Trophoblast cell (in vitro differentiated cells and primary cell): ENCODE measurements around the gene ZNF414.

ENCODE experiments used
- DNase-seq, 2 donors: peaks; one replicate each; pipeline ENCODE4 v3.0.0-alpha.2; 2016
- H2AFZ ChIP-seq: 2 replicates; pipeline ENCODE4 v1.6.1; 2013; ENCODE audit warnings: low read length, moderate library complexity, mild to moderate bottlenecking; ENCODE audit not compliant: insufficient read depth, poor library complexity
- H2AK5ac ChIP-seq: 2 replicates; pipeline ENCODE4 v1.6.1; 2013; ENCODE audit warnings: mild to moderate bottlenecking, low read length
- H2BK120ac ChIP-seq: 2 replicates; pipeline ENCODE4 v1.6.1; 2013; ENCODE audit warnings: low read length, mild to moderate bottlenecking, moderate library complexity; ENCODE audit not compliant: insufficient read depth, poor library complexity
- H2BK12ac ChIP-seq: 2 replicates; pipeline ENCODE4 v1.6.1; 2013; ENCODE audit warnings: mild to moderate bottlenecking, low read length, moderate library complexity
- H2BK5ac ChIP-seq: 2 replicates; pipeline ENCODE4 v1.6.1; 2013; ENCODE audit warnings: low read length, low read depth, moderate library complexity, mild to moderate bottlenecking; ENCODE audit not compliant: poor library complexity
- H3K14ac ChIP-seq: 2 replicates; pipeline ENCODE4 v1.6.1; 2013; ENCODE audit warnings: mild to moderate bottlenecking, low read length
- H3K18ac ChIP-seq: 2 replicates; pipeline ENCODE4 v1.6.1; 2013; ENCODE audit warnings: mild to moderate bottlenecking, low read length
- H3K23ac ChIP-seq: 2 replicates; pipeline ENCODE4 v1.6.1; 2013; ENCODE audit warnings: low read length
- H3K27ac ChIP-seq: 2 replicates; pipeline ENCODE4 v1.5.1; 2013; ENCODE audit warnings: low read depth, mild to moderate bottlenecking, inconsistent platforms, low read length, moderate library complexity
- H3K27me3 ChIP-seq: 2 replicates; pipeline ENCODE4 v1.6.1; 2013; ENCODE audit warnings: inconsistent platforms, mild to moderate bottlenecking, low read length, moderate library complexity; ENCODE audit not compliant: insufficient read depth
- H3K36me3 ChIP-seq, 2 experiments: 1 replicate in 1 of 2; 2 replicates in 1 of 2; pipeline ENCODE4 v1.6.1; 2013; ENCODE audit warnings: low read length in 2 of 2, mild to moderate bottlenecking in 2 of 2, moderate library complexity in 1 of 2; ENCODE audit not compliant: insufficient read depth in 2 of 2, control insufficient read depth in 1 of 2
- H3K4ac ChIP-seq: 2 replicates; pipeline ENCODE4 v1.6.1; 2013; ENCODE audit warnings: low read depth, mild to moderate bottlenecking, low read length, moderate library complexity
- H3K4me1 ChIP-seq, 2 experiments: 1 replicate in 1 of 2; 2 replicates in 1 of 2; pipeline ENCODE4 v1.6.1; 2013; ENCODE audit warnings: low read length in 2 of 2, mild to moderate bottlenecking in 2 of 2, moderate library complexity in 1 of 2; ENCODE audit not compliant: insufficient read depth in 2 of 2, control insufficient read depth in 1 of 2
- H3K4me2 ChIP-seq: 2 replicates; pipeline ENCODE4 v1.6.1; 2013; ENCODE audit warnings: inconsistent platforms, mild to moderate bottlenecking, low read length, moderate library complexity
- H3K4me3 ChIP-seq: 2 replicates; pipeline ENCODE4 v1.5.1; 2013; ENCODE audit warnings: mild to moderate bottlenecking, low read depth, low read length, inconsistent platforms
- H3K79me1 ChIP-seq: one replicate; pipeline ENCODE4 v1.6.1; 2013; ENCODE audit warnings: low read length
- H3K79me2 ChIP-seq: 2 replicates; pipeline ENCODE4 v1.6.1; 2013; ENCODE audit warnings: low read length, mild to moderate bottlenecking; ENCODE audit not compliant: control insufficient read depth, insufficient read depth, poor library complexity
- H3K9ac ChIP-seq: 2 replicates; pipeline ENCODE4 v1.6.1; 2013; ENCODE audit warnings: mild to moderate bottlenecking, low read length
- H3K9me3 ChIP-seq: 2 replicates; pipeline ENCODE4 v1.6.1; 2013; ENCODE audit warnings: low read depth, mild to moderate bottlenecking, control low read depth, inconsistent platforms, low read length; ENCODE audit not compliant: insufficient read depth
- H4K12ac ChIP-seq: 2 replicates; pipeline ENCODE4 v1.6.1; 2013; ENCODE audit warnings: low read depth, mild to moderate bottlenecking, low read length, moderate library complexity
- H4K8ac ChIP-seq: 2 replicates; pipeline ENCODE4 v1.6.1; 2013; ENCODE audit warnings: low read depth, mild to moderate bottlenecking, low read length, moderate library complexity
- H4K91ac ChIP-seq: one replicate; pipeline ENCODE4 v1.6.1; 2013; ENCODE audit warnings: low read depth, mild to moderate bottlenecking, low read length, moderate library complexity
- WGBS: extraction: QIAGEN DNeasy Blood & Tissue Kit; methylation state at CpG from one replicate; pipeline ENCODE4 v1.1.7; 2013; ENCODE audit warnings: missing lambda C conversion rate; ENCODE audit not compliant: insufficient read length, insufficient coverage; ENCODE audit errors: extremely low coverage; 5-methylcytosine and 5-hydroxymethylcytosine counted together

The ZNF414 gene

DNA sequence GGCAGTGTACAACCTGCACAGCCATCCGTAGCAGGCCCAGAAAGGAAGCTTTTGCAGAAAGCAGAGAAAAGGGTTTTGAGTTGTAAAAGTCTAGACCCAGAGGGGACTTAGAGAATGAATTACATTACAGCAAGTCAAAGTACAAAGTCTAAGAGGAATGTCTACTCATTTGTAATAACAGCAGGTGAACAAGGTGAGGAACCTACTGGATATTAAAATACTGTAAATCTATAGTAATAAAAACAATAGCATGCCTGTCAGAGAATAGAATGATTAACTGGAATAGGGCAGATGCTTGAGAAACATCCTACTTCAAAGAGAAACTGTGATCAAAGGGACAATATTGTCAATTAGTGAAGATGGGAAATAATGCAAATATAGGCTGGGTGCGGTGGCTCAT lies 18.3 kb upstream of the ZNF414 start:
- no peak overlapping the region for H3K4me3 ChIP-seq
- H3K9me3 ChIP-seq: peaks cover 4% of the 10 kb centered on the region
- H2BK5ac ChIP-seq: no peak overlapping the region
- no peak overlapping the region for H3K9ac ChIP-seq
- no peak overlapping the region for H3K4me2 ChIP-seq
- no peaks in the 10 kb centered on the region for H3K79me2 ChIP-seq
- no peak overlapping the region for H4K8ac ChIP-seq
- no peak overlapping the region for H4K12ac ChIP-seq
- peaks cover 0 to 2% of the 10 kb centered on the region in 2 experiments for H3K4me1 ChIP-seq
- H3K36me3 ChIP-seq: peaks cover 3% of the 10 kb centered on the region in 2 experiments
- H2BK12ac ChIP-seq: no peak overlapping the region
- no peak overlapping the region for H2AFZ ChIP-seq
- H3K27ac ChIP-seq: no peak overlapping the region
- H3K79me1 ChIP-seq: no peaks in the 10 kb centered on the region
- H3K23ac ChIP-seq: no peak overlapping the region
- no peak overlapping the region for H3K14ac ChIP-seq
- H4K91ac ChIP-seq: no peak overlapping the region
- no peaks in the 10 kb centered on the region for H3K27me3 ChIP-seq
- no peak overlapping the region for H2AK5ac ChIP-seq
- WGBS: no CpG with 5 or more reads among the region's 2 CpGs
- no peak for DNase-seq
- no peak overlapping the region for H2BK120ac ChIP-seq
- H3K4ac ChIP-seq: no peak overlapping the region
- no peak overlapping the region for H3K18ac ChIP-seq

GRCh38 chr19:8531470-8531869 lies 17.5 kb upstream of the ZNF414 start:
- Histone ChIP-seq H3K23ac (no peak overlapping the region), H3K36me3 (peaks cover 3% of the 10 kb centered on the region in 2 experiments), H3K79me1 (peaks cover 2% of the 10 kb centered on the region), H3K4ac (no peak overlapping the region), H3K18ac (no peak overlapping the region), H2BK5ac (no peak overlapping the region), H3K79me2 (peaks cover 2% of the 10 kb centered on the region), H3K4me3 (no peak overlapping the region), H3K27me3 (no peaks in the 10 kb centered on the region), H2BK120ac (no peak overlapping the region), H2AK5ac (no peak overlapping the region), H3K14ac (no peak overlapping the region), H3K9me3 (peaks cover 7% of the 10 kb centered on the region), H3K4me1 (peaks cover 3 to 9% of the 10 kb centered on the region in 2 experiments), H4K12ac (no peak overlapping the region), H3K4me2 (no peak overlapping the region), H2BK12ac (no peak overlapping the region), H4K91ac (no peak overlapping the region), H4K8ac (no peak overlapping the region), H2AFZ (no peak overlapping the region), H3K27ac (no peak overlapping the region), H3K9ac (no peak overlapping the region)
- WGBS: no CpG with 5 or more reads among the region's 7 CpGs
- DNase-seq: no peak

GRCh38 chr19:8530061-8530679 lies 16.2 kb upstream of the ZNF414 start:
- H2AFZ ChIP-seq: no peak overlapping the region
- H4K12ac ChIP-seq: no peak overlapping the region
- no peak overlapping the region for H2BK5ac ChIP-seq
- peaks cover 3 to 9% of the 10 kb centered on the region in 2 experiments for H3K4me1 ChIP-seq
- no peak overlapping the region for H2BK120ac ChIP-seq
- DNase-seq: no peak
- no peak overlapping the region for H3K14ac ChIP-seq
- peaks cover 4% of the 10 kb centered on the region for H3K79me2 ChIP-seq
- H3K4me3 ChIP-seq: no peak overlapping the region
- H3K18ac ChIP-seq: no peak overlapping the region
- H3K23ac ChIP-seq: no peak overlapping the region
- H3K36me3 ChIP-seq: peaks cover 3% of the 10 kb centered on the region in 2 experiments
- no CpG with 5 or more reads among the region's 35 CpGs for WGBS
- no peak overlapping the region for H4K8ac ChIP-seq
- H3K27ac ChIP-seq: no peak overlapping the region
- no peak overlapping the region for H3K4ac ChIP-seq
- H4K91ac ChIP-seq: no peak overlapping the region
- no peak overlapping the region for H2BK12ac ChIP-seq
- peaks cover 7% of the 10 kb centered on the region for H3K9me3 ChIP-seq
- no peak overlapping the region for H3K9ac ChIP-seq
- no peaks in the 10 kb centered on the region for H3K27me3 ChIP-seq
- H2AK5ac ChIP-seq: no peak overlapping the region
- peaks cover 5% of the 10 kb centered on the region for H3K79me1 ChIP-seq
- no peak overlapping the region for H3K4me2 ChIP-seq

DNA sequence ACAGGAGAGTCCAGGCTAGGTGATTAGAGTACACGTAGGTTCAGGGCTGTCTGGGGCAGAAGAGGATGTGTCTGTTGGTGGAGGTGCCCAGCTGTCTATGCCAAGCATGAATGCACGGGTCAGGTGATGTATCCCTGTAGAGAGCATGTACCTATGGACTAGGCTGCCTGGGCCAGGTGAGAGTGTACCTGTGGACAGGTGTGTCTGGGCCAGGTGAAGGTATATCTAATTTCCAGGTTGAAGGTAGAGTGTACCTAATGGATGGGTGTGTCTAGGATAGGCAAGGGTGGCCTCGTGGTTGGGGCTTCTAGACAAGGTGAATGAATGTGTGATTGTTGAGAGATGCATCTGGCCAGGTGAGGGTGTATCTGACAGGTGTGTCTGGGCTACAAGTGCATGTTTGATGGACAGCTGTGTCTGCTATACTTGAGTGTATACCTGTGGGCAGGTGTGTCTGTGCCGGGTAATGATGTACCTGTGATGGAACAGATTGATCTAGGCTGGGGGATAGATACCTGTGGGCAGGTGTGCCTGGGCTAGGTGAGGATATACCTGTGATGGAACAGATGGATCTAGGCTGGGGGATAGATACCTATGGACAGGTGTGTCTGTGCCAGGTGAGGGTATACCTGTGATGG lies 15.5 kb upstream of the ZNF414 start:
- Histone ChIP-seq H3K4ac (no peak overlapping the region), H3K18ac (no peak overlapping the region), H3K4me2 (no peak overlapping the region), H4K12ac (no peak overlapping the region), H3K4me1 (peaks cover 3 to 9% of the 10 kb centered on the region in 2 experiments), H3K27me3 (no peaks in the 10 kb centered on the region), H4K91ac (no peak overlapping the region), H3K9ac (no peak overlapping the region), H2BK120ac (no peak overlapping the region), H3K27ac (no peak overlapping the region), H3K4me3 (no peak overlapping the region), H3K79me2 (peaks cover 4% of the 10 kb centered on the region), H4K8ac (no peak overlapping the region), H2AFZ (no peak overlapping the region), H3K14ac (no peak overlapping the region), H2BK5ac (no peak overlapping the region), H3K9me3 (peaks cover 7% of the 10 kb centered on the region), H3K36me3 (peaks cover 3% of the 10 kb centered on the region in 2 experiments), H3K79me1 (peaks cover 5% of the 10 kb centered on the region), H2BK12ac (no peak overlapping the region), H3K23ac (no peak overlapping the region), H2AK5ac (no peak overlapping the region)
- no CpG with 5 or more reads among the region's 4 CpGs for WGBS
- DNase-seq: no peak
